ENCODE results near the gene EIF4G3. TPM values are rescaled to one million over a fixed set of nuclear protein-coding genes. Genes with fewer than 3 reads are reported as not detected.

The EIF4G3 gene
- total RNA-seq, 1 donor from 2014 or later, result 81.3 TPM

GRCh38 chr1:21153388-21153787 is 23.3 kb downstream of the EIF4G3 start:
- DNase-seq (no peak), ATAC-seq (ENCODE audit: low read depth) (no peak)
- Mint-ChIP-seq H3K27ac (no peak overlapping the region), H3K27me3 (no peaks in the 10 kb centered on the region), H3K4me1 (peaks cover 18% of the 10 kb centered on the region), H3K9me3 (no peaks in the 10 kb centered on the region), H3K4me3 (no peak overlapping the region), H3K36me3 (ENCODE audit: low read depth) (peaks cover 53% of the 10 kb centered on the region)
- intact Hi-C loops (cut with micrococcal nuclease), result no loop called here
- POLR2A ChIA-PET, result no interaction called here
- CTCF ChIA-PET, result interaction anchor here (1.2 kb wide), 1 partner anchor 42 kb away, joined by 3 read pairs; no protein-coding TSS in a partner anchor
- TF ChIP-seq CTCF (IDR thresholded peaks at IDR 0.05), result no peak

GRCh38 chr1:21152423-21153100 is 24.1 kb downstream of the EIF4G3 start:
- ChIA-PET POLR2A (no interaction called here), CTCF (interaction anchor here (1.1 kb wide), 1 partner anchor 42 kb away, joined by 4 read pairs; no protein-coding TSS in a partner anchor)
- no peaks in the 10 kb centered on the region for H3K27me3 Mint-ChIP-seq
- DNase-seq (no peak), ATAC-seq (ENCODE audit: low read depth) (no peak)
- H3K36me3 Mint-ChIP-seq (ENCODE audit: low read depth), result peaks cover 57% of the 10 kb centered on the region
- no peak for TF ChIP-seq CTCF (IDR thresholded peaks at IDR 0.05)
- H3K4me3 Mint-ChIP-seq, result no peak overlapping the region
- H3K4me1 Mint-ChIP-seq, result peaks cover 18% of the 10 kb centered on the region
- intact Hi-C loops (cut with micrococcal nuclease), result no loop called here
- no peaks in the 10 kb centered on the region for H3K9me3 Mint-ChIP-seq
- no peak overlapping the region for H3K27ac Mint-ChIP-seq

GRCh38 chr1:21149855-21150432 is 26.8 kb downstream of the EIF4G3 start:
- ATAC-seq (ENCODE audit: low read depth), result no peak
- intact Hi-C loops (cut with micrococcal nuclease), result no loop called here
- Mint-ChIP-seq H3K27me3 (no peaks in the 10 kb centered on the region), H3K9me3 (no peaks in the 10 kb centered on the region), H3K27ac (no peak overlapping the region), H3K4me1 (peaks cover 7% of the 10 kb centered on the region), H3K36me3 (ENCODE audit: low read depth) (peaks cover 49% of the 10 kb centered on the region), H3K4me3 (no peak overlapping the region)
- no peak for TF ChIP-seq CTCF (IDR thresholded peaks at IDR 0.05)
- no peak for DNase-seq
- POLR2A ChIA-PET, result interaction anchor here (0.6 to 0.9 kb wide), 2 partner anchors 10 to 330 kb away, joined by 3 to 5 read pairs; no protein-coding TSS in a partner anchor
- CTCF ChIA-PET, result interaction anchor here (1.3 kb wide), 1 partner anchor 45 kb away, joined by 4 read pairs; no protein-coding TSS in a partner anchor

- CTCF ChIA-PET, result no interaction called here
Measured at GRCh38 chr1:21149430-21149854, 27.3 kb downstream of the EIF4G3 start.

More at GRCh38 chr1:21149430-21149854, 27.3 kb downstream of the EIF4G3 start:
- no peak for DNase-seq
- TF ChIP-seq CTCF (IDR thresholded peaks at IDR 0.05), result no peak
- ATAC-seq (ENCODE audit: low read depth), result no peak
- POLR2A ChIA-PET, result interaction anchor here (0.9 kb wide), 1 partner anchor 9 kb away, joined by 3 read pairs; no protein-coding TSS in a partner anchor
- no peaks in the 10 kb centered on the region for H3K9me3 Mint-ChIP-seq
- H3K4me1 Mint-ChIP-seq, result peaks cover 5% of the 10 kb centered on the region
- intact Hi-C loops (cut with micrococcal nuclease), result no loop called here
- no peak overlapping the region for H3K27ac Mint-ChIP-seq
- H3K27me3 Mint-ChIP-seq, result no peaks in the 10 kb centered on the region
- H3K4me3 Mint-ChIP-seq, result no peak overlapping the region
- H3K36me3 Mint-ChIP-seq (ENCODE audit: low read depth), result peaks cover 48% of the 10 kb centered on the region
